ENCODE data around the gene NOS1.

The NOS1 gene

DNA sequence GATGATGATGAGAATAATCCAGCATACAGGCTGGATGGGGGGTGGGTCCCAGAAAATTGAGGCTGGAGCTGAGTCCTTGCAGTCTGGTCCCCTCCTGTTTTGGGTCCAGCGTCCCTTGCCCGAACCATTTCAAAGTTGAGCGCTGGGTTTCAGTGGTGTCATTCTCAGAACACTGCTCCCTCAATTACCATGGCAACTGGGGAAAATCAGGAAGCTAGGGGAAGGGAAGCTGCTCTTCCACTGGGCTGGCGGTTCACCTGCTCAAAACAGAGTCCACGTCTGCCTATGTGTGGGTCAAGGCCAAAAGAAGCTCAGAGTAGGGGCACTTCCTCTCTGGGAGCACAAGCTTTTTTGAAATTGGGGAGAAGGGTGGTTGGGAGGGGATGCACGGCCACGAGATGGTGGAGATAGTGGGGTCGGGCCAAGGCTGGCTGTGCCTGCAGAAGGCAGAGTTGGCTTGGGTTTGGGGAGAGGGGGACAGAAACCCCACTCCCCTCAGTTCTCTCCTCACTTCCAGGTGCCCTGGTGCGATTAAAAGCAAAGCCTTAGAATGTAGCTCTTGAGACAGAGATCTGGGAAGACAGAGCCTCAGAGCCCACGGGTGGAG lies 1.7 kb upstream of the NOS1 start:
- no peak for DNase-seq

DNA sequence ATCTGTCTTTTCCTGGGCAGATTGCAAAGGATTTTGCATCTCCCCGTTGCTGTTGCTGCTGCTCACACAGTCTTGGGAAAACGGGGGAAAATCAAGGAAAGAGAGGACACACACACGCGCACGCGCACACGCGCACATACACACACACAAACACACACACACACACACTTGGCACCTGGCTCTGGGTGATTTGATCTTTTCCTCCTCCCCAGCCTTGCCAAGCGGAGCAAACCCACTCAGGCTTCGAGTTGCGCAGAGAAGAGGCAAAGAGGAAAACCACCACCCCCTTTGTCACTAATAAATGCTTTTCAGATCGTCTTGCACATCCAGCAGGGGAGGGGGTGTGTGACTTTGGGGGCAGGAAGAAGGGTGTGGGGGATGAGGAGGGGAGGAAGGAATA lies 965 bp upstream of the NOS1 start:
- no peak for DNase-seq

- DNase-seq = no peak
Observed at GRCh38 chr12:117361905-117362304, 479 bp upstream of the NOS1 start.

DNA sequence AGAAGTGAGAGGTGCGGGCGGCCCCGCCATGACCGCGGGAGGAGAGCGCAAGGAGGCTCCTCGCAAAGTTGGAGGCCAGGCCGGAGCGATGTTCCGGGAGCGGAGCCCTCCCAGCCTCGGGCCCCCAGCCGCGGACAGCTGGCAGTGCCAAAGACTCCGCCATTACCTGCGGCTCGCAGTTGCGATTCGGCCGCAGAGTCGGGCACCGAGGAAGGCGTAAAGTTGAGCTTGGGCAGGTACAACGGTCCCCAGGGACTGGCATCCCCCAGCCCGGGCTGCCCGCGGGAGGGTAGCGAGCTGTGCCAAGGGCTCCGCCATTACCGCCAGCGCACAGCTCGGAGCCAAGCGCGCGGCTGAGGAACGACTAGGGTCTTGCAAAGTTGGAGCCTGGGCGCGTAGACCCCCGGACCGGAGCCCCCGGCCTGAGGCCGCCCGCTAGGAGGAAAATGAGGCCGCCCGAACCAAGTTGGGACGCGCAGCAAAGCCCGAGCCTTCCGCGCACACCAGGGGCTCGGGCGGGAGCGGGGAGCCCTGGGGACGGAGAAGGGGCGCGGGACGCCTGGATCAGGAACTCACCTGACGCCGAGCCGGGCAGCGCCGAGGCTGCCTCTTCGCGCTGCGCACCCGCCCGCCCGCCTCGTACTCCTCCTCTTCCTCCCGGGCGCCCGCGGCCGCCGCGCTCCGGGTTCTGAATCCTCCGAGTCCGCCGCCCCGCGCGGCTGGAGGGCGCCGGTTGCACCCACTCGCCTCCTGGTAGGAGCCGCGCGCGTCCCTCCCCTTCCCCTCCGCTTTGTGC lies 677 bp downstream of the NOS1 start:
- peak; percentile 32 for DNase-seq

DNA sequence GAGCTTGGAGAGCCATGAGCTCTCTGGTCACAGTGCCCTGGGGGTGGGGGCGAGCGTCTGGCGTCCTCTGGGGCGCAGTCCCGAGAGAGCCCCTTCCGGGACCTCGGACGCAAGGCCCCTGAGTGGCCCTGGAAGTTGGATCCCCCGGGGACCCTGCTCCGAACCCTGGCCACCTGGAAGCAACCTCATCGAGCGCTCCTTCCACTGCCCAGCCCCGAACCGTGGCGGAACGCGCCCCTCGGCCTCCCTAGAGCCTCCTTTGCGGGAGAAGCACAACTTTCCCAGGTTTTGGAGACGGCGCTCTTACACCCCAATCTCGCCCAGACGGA lies 1.2 kb downstream of the NOS1 start:
- DNase-seq = no peak

GRCh38 chr12:117359029-117359845 lies 2.2 kb downstream of the NOS1 start:
- no peak for DNase-seq

DNA sequence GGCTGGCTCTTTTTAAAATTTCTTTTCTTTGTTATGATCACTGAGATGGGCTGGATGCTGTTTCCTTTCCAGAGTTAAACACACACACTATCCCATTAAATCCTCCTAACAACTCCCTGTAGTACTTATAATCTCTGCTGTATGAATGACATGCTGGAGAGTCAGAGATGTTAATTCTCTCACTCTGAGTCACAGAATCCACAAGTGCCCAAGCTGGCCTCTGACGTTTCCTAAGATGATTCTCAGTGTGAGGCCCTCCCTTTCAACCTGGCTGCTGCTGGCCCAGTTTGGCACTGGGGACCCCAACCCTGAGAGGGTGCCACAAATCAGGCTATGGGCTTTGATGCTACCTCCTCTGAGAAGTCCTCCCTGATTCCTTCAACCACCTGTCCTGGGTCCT lies 5.4 kb downstream of the NOS1 start:
- no peak for DNase-seq

- DNase-seq = no peak
Observed at GRCh38 chr12:117352883-117353282, 8.5 kb downstream of the NOS1 start.

GRCh38 chr12:117352206-117352605 lies 9.2 kb downstream of the NOS1 start:
- peak; percentile 30 for DNase-seq

- no peak for DNase-seq
Observed at GRCh38 chr12:117350140-117350539, 11.3 kb downstream of the NOS1 start.

GRCh38 chr12:117347588-117347987 lies 13.8 kb downstream of the NOS1 start:
- no peak for DNase-seq

DNA sequence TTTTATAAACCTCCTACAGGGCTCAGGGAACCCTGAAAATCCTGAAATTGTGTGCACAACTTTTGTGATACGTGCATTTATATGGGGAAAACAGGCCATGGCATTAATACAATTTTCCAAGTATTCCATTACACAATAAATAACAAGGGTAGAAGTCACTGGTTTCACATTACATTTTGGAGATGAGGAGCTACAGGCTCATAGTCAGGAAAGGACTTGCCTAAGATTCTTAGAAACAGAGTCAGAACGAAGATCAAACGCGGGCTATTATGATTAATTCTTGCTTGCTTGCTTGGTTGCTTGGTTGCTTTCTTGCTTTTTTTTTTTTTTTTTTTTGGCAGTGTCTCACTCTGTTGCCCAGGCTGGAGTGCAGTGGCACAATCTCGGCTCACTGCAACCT lies 16.7 kb downstream of the NOS1 start:
- no peak for DNase-seq

DNA sequence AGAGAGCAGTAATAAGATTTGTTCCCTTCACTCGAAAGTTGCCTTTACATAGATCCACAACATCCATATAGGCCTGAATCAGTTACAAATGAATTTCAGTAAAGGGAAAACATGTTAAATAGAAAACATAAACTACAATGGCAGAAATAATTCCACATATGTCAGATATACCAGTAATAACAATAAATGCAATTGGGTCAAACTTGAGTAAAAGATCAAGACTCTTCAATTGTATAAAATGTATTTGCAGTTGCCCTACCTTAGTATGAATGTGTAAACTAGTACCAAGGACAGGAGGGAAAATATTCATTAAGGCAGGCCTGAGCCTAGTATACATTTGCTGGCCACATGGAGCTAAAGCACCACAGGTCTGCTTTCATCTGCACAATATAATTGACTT lies 17.6 kb downstream of the NOS1 start:
- no peak for DNase-seq

DNA sequence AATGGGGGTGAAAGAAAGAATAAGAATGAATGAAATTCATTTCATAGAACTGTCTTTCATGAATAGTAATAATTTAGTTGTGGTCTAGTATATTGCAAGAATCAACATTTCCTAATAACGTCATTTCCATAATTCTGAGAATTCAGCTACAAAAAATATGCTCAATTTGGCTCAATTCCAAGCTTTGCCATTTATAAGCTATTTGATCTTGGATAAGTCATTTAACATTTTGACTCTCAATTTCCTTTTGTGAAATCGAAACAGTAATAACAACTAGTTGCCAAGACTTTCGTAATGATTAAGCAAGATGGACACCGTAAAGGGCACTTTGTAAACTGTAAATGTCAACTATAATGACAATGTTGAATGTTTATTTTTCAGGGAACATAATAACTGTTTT lies 18.1 kb downstream of the NOS1 start:
- no peak for DNase-seq

GRCh38 chr12:117342682-117343081 lies 18.7 kb downstream of the NOS1 start:
- DNase-seq = no peak

DNA sequence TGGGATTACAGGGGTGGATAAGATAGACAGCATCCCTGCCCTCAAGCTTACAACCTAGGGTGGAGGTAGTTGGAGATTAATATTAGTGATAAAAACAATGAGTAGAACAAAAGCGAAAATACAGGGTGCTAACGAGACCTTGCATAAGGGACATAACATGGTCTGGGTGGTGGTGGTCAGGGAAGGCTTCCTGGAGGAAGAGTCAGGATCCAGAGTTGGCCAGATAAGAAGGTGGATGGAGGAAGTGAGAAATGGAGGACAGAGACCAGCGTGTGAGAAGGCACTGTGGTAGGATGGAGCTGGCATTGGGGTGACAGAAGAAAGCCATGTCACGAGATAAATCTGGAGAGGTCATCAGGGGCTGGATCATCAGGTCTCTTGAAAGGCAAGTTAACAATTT lies 19.2 kb downstream of the NOS1 start:
- no peak for DNase-seq

DNA sequence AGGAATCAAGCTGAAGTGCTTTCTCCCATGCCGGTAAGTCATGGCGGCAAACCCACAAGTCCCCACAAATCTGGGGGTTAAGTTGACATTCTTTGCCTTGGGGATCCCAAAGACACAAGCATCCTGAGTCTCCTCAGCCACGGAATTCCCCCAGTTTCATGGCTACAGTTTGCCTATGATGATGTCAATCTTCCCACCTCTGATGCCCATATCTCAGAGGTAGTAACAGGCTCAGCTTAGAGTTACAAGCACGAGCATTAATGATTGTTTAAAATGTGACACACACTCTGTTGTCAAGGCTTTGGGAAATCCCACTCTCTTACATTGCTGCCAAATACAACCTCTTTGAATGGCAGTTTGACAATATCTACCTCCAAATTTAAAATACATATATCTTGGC lies 22.3 kb downstream of the NOS1 start:
- no peak for DNase-seq

- no peak for DNase-seq
Observed at GRCh38 chr12:117334855-117335587, 26.4 kb downstream of the NOS1 start.

- peak; percentile 8 for DNase-seq
Observed at GRCh38 chr12:117334051-117334450, 27.4 kb downstream of the NOS1 start.

GRCh38 chr12:117333331-117333881 lies 28.0 kb downstream of the NOS1 start:
- no peak for DNase-seq

DNA sequence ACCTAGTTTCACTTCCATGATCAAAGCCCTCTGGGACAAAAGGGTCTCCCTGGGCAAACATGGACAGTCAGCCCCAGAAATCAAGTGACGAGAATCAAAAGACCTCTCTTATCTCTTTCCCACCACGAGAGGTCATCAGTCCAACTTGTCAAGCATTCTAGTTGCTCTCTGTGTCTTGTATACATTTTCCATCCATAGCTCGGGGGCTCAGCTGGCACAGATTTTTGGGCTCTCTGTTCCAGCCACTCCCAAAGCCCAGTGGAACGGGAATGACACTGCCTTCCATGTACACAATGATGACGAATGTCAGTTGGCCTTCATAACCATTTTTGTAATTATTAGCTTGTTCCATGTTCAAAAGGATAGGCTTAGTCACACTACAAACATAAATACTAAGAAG lies 29.7 kb downstream of the NOS1 start:
- DNase-seq = no peak

- DNase-seq = no peak
Observed at GRCh38 chr12:117330441-117331113, 30.8 kb downstream of the NOS1 start.

DNA sequence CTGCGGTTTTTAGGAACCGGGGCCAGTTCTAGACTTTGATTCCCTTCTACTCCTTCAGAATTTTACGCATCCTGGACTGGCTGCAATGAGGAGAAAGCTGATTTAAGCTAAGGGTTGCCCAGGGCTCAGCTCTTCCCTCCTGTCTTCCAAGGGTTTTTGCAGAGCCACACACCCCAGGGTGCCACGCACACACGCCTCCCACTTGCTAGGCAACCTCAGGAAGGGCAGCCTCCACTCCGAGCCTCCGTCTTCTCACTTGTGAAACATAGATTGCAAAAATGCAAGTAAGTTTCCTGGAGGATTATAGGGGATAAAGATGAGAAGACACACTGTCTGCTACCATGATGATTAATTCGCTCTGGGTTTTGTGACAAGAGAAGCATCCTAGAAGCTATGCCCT lies 31.7 kb downstream of the NOS1 start:
- DNase-seq = no peak

All from NCI-H2107 (cell line).